Mesenchymal stem cell (in vitro differentiated cells and primary cell): ENCODE results near the gene FAM170A. TPM values are rescaled to one million over a fixed set of nuclear protein-coding genes. Genes with fewer than 3 reads are reported as not detected.

Experiments
- DNase-seq: peaks from one replicate; pipeline ENCODE4 v3.0.0-alpha.2; 2013
- H2AFZ ChIP-seq: one replicate; pipeline ENCODE4 v1.6.1; 2013; ENCODE audit warnings: low read depth, mild to moderate bottlenecking, control low read depth, inconsistent platforms, low read length, moderate library complexity
- H2AK5ac ChIP-seq: 2 replicates; pipeline ENCODE4 v1.6.1; 2013; ENCODE audit warnings: low read length, moderate library complexity, mild to moderate bottlenecking, inconsistent platforms; ENCODE audit not compliant: severe bottlenecking
- H2BK120ac ChIP-seq: one replicate; pipeline ENCODE4 v1.6.1; 2013; ENCODE audit warnings: low read depth, mild to moderate bottlenecking, inconsistent platforms, low read length, moderate library complexity
- H2BK12ac ChIP-seq, 2 experiments: one replicate each; pipeline ENCODE4 v1.6.1; 2013; ENCODE audit warnings: inconsistent platforms in 2 of 2, low read length in 2 of 2, mild to moderate bottlenecking in 2 of 2, moderate library complexity in 2 of 2, control low read depth in 1 of 2
- H2BK15ac ChIP-seq: one replicate; pipeline ENCODE4 v1.6.1; 2013; ENCODE audit warnings: mild to moderate bottlenecking, low read depth, inconsistent platforms; ENCODE audit not compliant: poor library complexity, severe bottlenecking
- H2BK5ac ChIP-seq: 2 replicates; pipeline ENCODE4 v1.6.1; 2013; ENCODE audit warnings: low read depth, mild to moderate bottlenecking, low read length, control low read depth, inconsistent platforms; ENCODE audit not compliant: poor library complexity, severe bottlenecking
- H3K14ac ChIP-seq, 2 experiments: one replicate each; pipeline ENCODE4 v1.6.1; 2013; ENCODE audit warnings: inconsistent platforms in 2 of 2, low read length in 2 of 2, control low read depth in 1 of 2, mild to moderate bottlenecking in 1 of 2, moderate library complexity in 1 of 2
- H3K18ac ChIP-seq, 2 experiments: one replicate each; pipeline ENCODE4 v1.6.1; 2013; ENCODE audit warnings: inconsistent platforms in 2 of 2, low read length in 2 of 2, control low read depth in 1 of 2, low read depth in 1 of 2, mild to moderate bottlenecking in 1 of 2
- H3K23ac ChIP-seq, 2 experiments: one replicate each; pipeline ENCODE4 v1.6.1; 2013; ENCODE audit warnings: inconsistent platforms in 2 of 2, low read length in 2 of 2, mild to moderate bottlenecking in 2 of 2, moderate library complexity in 2 of 2, control low read depth in 1 of 2
- H3K27ac ChIP-seq: 2 replicates; pipeline ENCODE4 v1.5.1; 2013; ENCODE audit warnings: mild to moderate bottlenecking, moderate library complexity, low read length, control low read depth, inconsistent platforms; ENCODE audit not compliant: poor library complexity, severe bottlenecking
- H3K27me3 ChIP-seq, 2 experiments: 2 replicates each; pipeline versions ENCODE4 v1.6.1 to v1.7.0; 2013; ENCODE audit warnings: low read length in 2 of 2, mild to moderate bottlenecking in 2 of 2, moderate library complexity in 2 of 2, control low read depth in 1 of 2, inconsistent platforms in 1 of 2; ENCODE audit not compliant: control insufficient read depth in 1 of 2, insufficient read depth in 1 of 2
- H3K36me3 ChIP-seq, 2 experiments: 2 replicates each; pipeline versions ENCODE4 v1.6.1 to v1.7.0; 2013; ENCODE audit warnings: low read length in 2 of 2, control low read depth in 1 of 2, inconsistent platforms in 1 of 2, low read depth in 1 of 2, mild to moderate bottlenecking in 1 of 2; ENCODE audit not compliant: insufficient read depth in 2 of 2, control insufficient read depth in 1 of 2
- H3K4ac ChIP-seq, 2 experiments: one replicate each; pipeline ENCODE4 v1.6.1; 2013; ENCODE audit warnings: inconsistent platforms in 2 of 2, low read length in 2 of 2, mild to moderate bottlenecking in 2 of 2, moderate library complexity in 2 of 2, control low read depth in 1 of 2, low read depth in 1 of 2
- H3K4me1 ChIP-seq: 2 replicates; pipeline ENCODE4 v1.6.1; 2013; ENCODE audit warnings: low read depth, low read length, control low read depth; ENCODE audit not compliant: control insufficient read depth, insufficient read depth
- H3K4me2 ChIP-seq: 2 replicates; pipeline ENCODE4 v1.6.1; 2013; ENCODE audit warnings: low read length, mild to moderate bottlenecking, inconsistent platforms; ENCODE audit not compliant: poor library complexity, severe bottlenecking
- H3K4me3 ChIP-seq, 2 experiments: 2 replicates each; pipeline versions ENCODE4 v1.5.1 to v1.7.0; 2013; ENCODE audit warnings: low read length in 2 of 2, mild to moderate bottlenecking in 2 of 2, control low read depth in 1 of 2, low read depth in 1 of 2; ENCODE audit not compliant: insufficient read depth in 1 of 2
- H3K79me1 ChIP-seq: replicated peaks from 2 replicates; pipeline ENCODE4 v1.6.1; 2013; ENCODE audit warnings: mild to moderate bottlenecking, control low read depth, low read length, inconsistent platforms; ENCODE audit not compliant: poor library complexity, severe bottlenecking
- H3K9ac ChIP-seq: 2 replicates; pipeline ENCODE4 v1.7.0; 2013; ENCODE audit warnings: mild to moderate bottlenecking, low read length, moderate library complexity
- H3K9me3 ChIP-seq: 2 replicates; pipeline ENCODE4 v1.7.0; 2013; ENCODE audit warnings: mild to moderate bottlenecking, low read length; ENCODE audit not compliant: control insufficient read depth
- H4K8ac ChIP-seq: one replicate; pipeline ENCODE4 v1.6.1; 2013; ENCODE audit warnings: inconsistent platforms, mild to moderate bottlenecking, low read length, moderate library complexity
- H4K91ac ChIP-seq: one replicate; pipeline ENCODE4 v1.6.1; 2013; ENCODE audit warnings: mild to moderate bottlenecking, low read length, inconsistent platforms
- WGBS: methylation state at CpG from one replicate; pipeline ENCODE4 v1.1.7; 2013; ENCODE audit warnings: mixed read lengths; 5-methylcytosine and 5-hydroxymethylcytosine counted together
- polyA plus RNA-seq, 2 experiments: library from polyadenylated mRNA; stranded (reverse); fragments of 200-250 nt; gene quantifications; one replicate each; pipeline ENCODE4 v1.2.3, GENCODE V29; 2013

FAM170A gene
- not detected for polyA plus RNA-seq (2013, experiment 1 of 2)
- polyA plus RNA-seq (2013, experiment 2 of 2) = 0.03 TPM

DNA sequence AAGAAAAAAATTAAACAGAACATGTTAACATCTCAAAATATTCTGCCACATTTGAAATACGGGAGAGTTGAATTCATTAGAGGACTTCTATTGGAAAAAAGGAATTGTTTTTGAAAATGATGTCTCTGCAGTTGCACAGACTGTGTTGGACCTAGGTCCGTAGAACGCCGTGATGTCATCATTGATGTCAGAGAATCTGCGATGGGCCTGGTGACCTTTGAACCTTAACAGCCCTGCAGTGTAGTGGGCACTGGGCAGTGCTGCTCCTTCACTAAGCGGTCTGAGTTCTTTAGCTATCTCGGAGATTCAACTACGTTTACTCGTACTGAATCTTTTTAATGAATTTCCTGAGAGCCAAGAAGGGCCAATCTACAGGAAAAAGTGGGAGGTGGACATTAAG lies at the start of gene FAM170A:
FAM170A (plus strand) TSS at position 220 of the 400 bp plus-strand sequence. CDS start 211 bp downstream, outside the sequence.
- Histone ChIP-seq H3K23ac (no peak within 1 kb of the TSS), H2BK5ac (no peak within 1 kb of the TSS), H3K27ac (no peak within 1 kb of the TSS), H3K4me2 (no peak within 1 kb of the TSS), H3K18ac (no peak within 1 kb of the TSS), H4K8ac (no peak within 1 kb of the TSS), H3K36me3 (no peaks in the 10 kb centered on the region), H3K9me3 (peaks cover under 1% of the 10 kb centered on the region), H2BK15ac (no peak within 1 kb of the TSS), H2BK120ac (no peak within 1 kb of the TSS), H4K91ac (no peak within 1 kb of the TSS), H3K4me3 (no peak within 1 kb of the TSS), H2BK12ac (no peak within 1 kb of the TSS), H3K4me1 (peaks cover 2% of the 10 kb centered on the region), H2AFZ (no peak within 1 kb of the TSS), H3K9ac (no peak within 1 kb of the TSS), H3K4ac (no peak within 1 kb of the TSS), H3K14ac (no peak within 1 kb of the TSS), H3K79me1 (no peaks in the 10 kb centered on the region), H2AK5ac (no peak within 1 kb of the TSS), H3K27me3 (no peaks in the 10 kb centered on the region)
- 92% methylated on average over 9 of the region's 9 CpGs for WGBS
- no peak for DNase-seq

GRCh38 chr5:119582987-119583386 lies 46.4 kb upstream of the FAM170A start:
- H3K27me3 ChIP-seq = peaks cover 0 to 17% of the 10 kb centered on the region in 2 experiments
- H3K36me3 ChIP-seq = no peaks in the 10 kb centered on the region
- no peak overlapping the region for H3K18ac ChIP-seq
- H2AK5ac ChIP-seq = no peak overlapping the region
- peak overlapping the region; percentile 74 for H3K27ac ChIP-seq
- H3K9me3 ChIP-seq = no peaks in the 10 kb centered on the region
- H2BK15ac ChIP-seq = no peak overlapping the region
- DNase-seq = no peak
- H3K79me1 ChIP-seq = no peaks in the 10 kb centered on the region
- H2BK120ac ChIP-seq = no peak overlapping the region
- H3K4me1 ChIP-seq = peaks cover 5% of the 10 kb centered on the region
- no peak overlapping the region for H2BK5ac ChIP-seq
- no peak overlapping the region for H2BK12ac ChIP-seq
- no peak overlapping the region for H4K8ac ChIP-seq
- no peak overlapping the region for H4K91ac ChIP-seq
- no peak overlapping the region for H3K4ac ChIP-seq
- no peak overlapping the region for H3K4me3 ChIP-seq
- no peak overlapping the region for H3K23ac ChIP-seq
- H3K14ac ChIP-seq = no peak overlapping the region
- WGBS = 80% methylated on average over 1 of the region's 1 CpG
- no peak overlapping the region for H2AFZ ChIP-seq
- H3K4me2 ChIP-seq = no peak overlapping the region
- no peak overlapping the region for H3K9ac ChIP-seq

DNA sequence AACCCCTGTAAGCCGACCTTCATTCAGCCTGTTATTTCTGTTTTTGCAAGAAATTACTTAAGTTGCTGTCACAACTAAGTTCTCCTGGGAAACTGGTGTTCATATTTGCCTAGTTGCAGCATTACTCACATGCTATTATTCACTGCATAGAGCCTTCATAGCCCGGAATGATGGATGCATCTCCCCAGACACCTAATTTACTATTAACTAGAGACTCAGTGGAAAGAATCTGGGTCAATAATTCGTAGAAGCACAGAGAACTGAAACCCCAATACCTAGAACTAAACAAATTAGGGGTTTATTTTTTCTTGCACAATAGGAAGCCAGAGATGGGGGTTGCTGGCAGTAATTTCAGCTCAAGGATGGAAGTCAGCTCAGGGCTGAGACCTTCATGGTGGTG lies 45.7 kb upstream of the FAM170A start:
- Histone ChIP-seq H2BK15ac (no peak overlapping the region), H2BK12ac (no peak overlapping the region), H3K27ac (peak overlapping the region; percentile 74), H3K14ac (no peak overlapping the region), H3K4me3 (no peak overlapping the region), H3K36me3 (no peaks in the 10 kb centered on the region), H2BK120ac (no peak overlapping the region), H2BK5ac (no peak overlapping the region), H3K4ac (no peak overlapping the region), H3K9ac (no peak overlapping the region), H2AFZ (no peak overlapping the region), H3K79me1 (no peaks in the 10 kb centered on the region), H4K8ac (no peak overlapping the region), H3K4me2 (no peak overlapping the region), H3K9me3 (no peaks in the 10 kb centered on the region), H3K27me3 (peaks cover 0 to 17% of the 10 kb centered on the region in 2 experiments), H4K91ac (no peak overlapping the region), H2AK5ac (no peak overlapping the region), H3K18ac (no peak overlapping the region), H3K23ac (no peak overlapping the region), H3K4me1 (peaks cover 5% of the 10 kb centered on the region)
- WGBS = 78% methylated on average over 2 of the region's 3 CpGs
- peak; percentile 2 for DNase-seq

DNA sequence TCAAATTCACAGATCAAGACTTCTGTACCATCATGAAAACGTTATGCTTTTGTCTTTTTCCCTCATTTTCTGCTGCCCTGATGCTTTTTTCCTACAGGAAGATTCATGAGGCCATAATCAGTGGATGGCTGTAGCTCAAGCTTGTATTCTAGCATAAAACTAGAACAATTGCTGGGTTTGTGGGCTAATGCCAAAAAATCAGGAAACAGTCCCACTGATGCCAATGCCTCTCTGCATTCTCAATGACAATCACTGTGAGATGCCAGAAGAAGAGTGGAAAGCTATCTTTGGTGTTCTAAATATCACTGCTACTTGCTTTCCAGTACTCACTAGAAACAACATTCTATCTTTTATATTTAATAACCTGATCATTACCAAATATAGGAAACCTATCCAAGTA lies 33.3 kb upstream of the FAM170A start:
- 20% methylated on average over 1 of the region's 1 CpG for WGBS
- no peak overlapping the region for H3K4me2 ChIP-seq

More for the DNA sequence above, 33.3 kb upstream of the FAM170A start:
- Histone ChIP-seq H3K9ac (no peak overlapping the region), H3K18ac (no peak overlapping the region), H2BK5ac (no peak overlapping the region), H2BK120ac (no peak overlapping the region), H3K4me1 (no peaks in the 10 kb centered on the region), H3K14ac (no peak overlapping the region), H3K4ac (no peak overlapping the region), H2AK5ac (no peak overlapping the region), H3K9me3 (peaks cover 9% of the 10 kb centered on the region), H4K8ac (no peak overlapping the region), H3K36me3 (no peaks in the 10 kb centered on the region), H2BK15ac (no peak overlapping the region), H3K4me3 (no peak overlapping the region), H3K23ac (no peak overlapping the region), H3K27ac (no peak overlapping the region), H2AFZ (no peak overlapping the region), H2BK12ac (no peak overlapping the region), H3K27me3 (no peaks in the 10 kb centered on the region), H4K91ac (no peak overlapping the region), H3K79me1 (no peaks in the 10 kb centered on the region)
- no peak for DNase-seq
